ENCODE results near the gene SPINK2.
A peak's percentile ranks its signal among the peaks of the same experiment; 100 is the strongest.

Gene SPINK2

GRCh38 chr4:56799824-56800756 lies 21.4 kb downstream of the SPINK2 start:
- peak; percentile 55 for DNase-seq

- DNase-seq: no peak
Observed at GRCh38 chr4:56799161-56799759, 22.2 kb downstream of the SPINK2 start.

- no peak for DNase-seq
Observed at GRCh38 chr4:56796211-56796610, 25.3 kb downstream of the SPINK2 start.

- no peak for DNase-seq
Observed at GRCh38 chr4:56791316-56791715, 30.2 kb downstream of the SPINK2 start.

GRCh38 chr4:56790691-56791091 lies 30.8 kb downstream of the SPINK2 start:
- DNase-seq: no peak

GRCh38 chr4:56788081-56788480 lies 33.4 kb downstream of the SPINK2 start:
- DNase-seq: no peak

GRCh38 chr4:56787380-56787779 lies 34.1 kb downstream of the SPINK2 start:
- DNase-seq: no peak

- no peak for DNase-seq
Observed at GRCh38 chr4:56786955-56787354, 34.5 kb downstream of the SPINK2 start.

GRCh38 chr4:56783986-56784385 lies 37.5 kb downstream of the SPINK2 start:
- no peak for DNase-seq

GRCh38 chr4:56782019-56782418 lies 39.5 kb downstream of the SPINK2 start:
- DNase-seq: no peak

GRCh38 chr4:56773346-56773745 lies 48.2 kb downstream of the SPINK2 start:
- DNase-seq: no peak

GRCh38 chr4:56772134-56772533 lies 49.4 kb downstream of the SPINK2 start:
- DNase-seq: no peak

GRCh38 chr4:56768763-56769162 lies 52.7 kb downstream of the SPINK2 start:
- DNase-seq: no peak

- DNase-seq: no peak
Observed at GRCh38 chr4:56768316-56768715, 53.2 kb downstream of the SPINK2 start.

GRCh38 chr4:56767567-56767966 lies 53.9 kb downstream of the SPINK2 start:
- DNase-seq: no peak

- no peak for DNase-seq
Observed at GRCh38 chr4:56764775-56765174, 56.7 kb downstream of the SPINK2 start.

GRCh38 chr4:56764223-56764622 lies 57.3 kb downstream of the SPINK2 start:
- no peak for DNase-seq

- no peak for DNase-seq
Observed at GRCh38 chr4:56762484-56763250, 58.8 kb downstream of the SPINK2 start.

- no peak for DNase-seq
Observed at GRCh38 chr4:56760183-56760582, 61.3 kb downstream of the SPINK2 start.

Data from effector CD8-positive, alpha-beta T cell (primary cell).